H1 (cell line): ENCODE data around the gene MRPL11. TPM values are rescaled to one million over a fixed set of nuclear protein-coding genes. Genes with fewer than 3 reads are reported as not detected.

ENCODE experiments used
- CTCF ChIA-PET: fragments of 300-600 bp; sonication (Branson Sonifier 250); formaldehyde crosslinking; loops from one replicate; lab custom pipeline; 2021; ENCODE audit not compliant: partially characterized antibody; lab: Charles Lee
- POLR2A ChIA-PET: fragments of 300-600 bp; sonication (Branson Sonifier 250); formaldehyde crosslinking; loops from one replicate; lab custom pipeline; 2021; ENCODE audit warnings: inconsistent platforms; ENCODE audit not compliant: partially characterized antibody; lab: Charles Lee
- DNase-seq, 2 experiments: peaks; one replicate each; pipeline versions ENCODE4 v3.0.0 to v3.0.0-alpha.2; 2010 to 2022; ENCODE audit warnings: low spot score in 2 of 2, low read depth in 1 of 2, mixed read lengths in 1 of 2
- FAIRE-seq: peaks from 2 replicates; lab custom pipeline; 2011; peaks lifted over from hg19 to GRCh38; lab: Jason Lieb, UNC
- H2AFZ ChIP-seq: 2 replicates; pipeline ENCODE4 v1.8.1; 2012; ENCODE audit warnings: low read length, inconsistent platforms
- H2AK5ac ChIP-seq: 2 replicates; pipeline ENCODE4 v1.6.1; 2013; ENCODE audit warnings: low read depth, low read length
- H2BK120ac ChIP-seq: replicated peaks from 2 replicates; pipeline ENCODE3; 2013; ENCODE audit warnings: low read depth, low read length, inconsistent platforms
- H2BK12ac ChIP-seq: 2 replicates; pipeline ENCODE4 v1.6.1; 2013; ENCODE audit warnings: low read depth, low read length
- H2BK15ac ChIP-seq: 2 replicates; pipeline ENCODE4 v1.6.1; 2013; ENCODE audit warnings: low read length
- H2BK20ac ChIP-seq: 2 replicates; pipeline ENCODE4 v1.6.1; 2013; ENCODE audit warnings: low read length
- H2BK5ac ChIP-seq: 2 replicates; pipeline ENCODE4 v1.6.1; 2013; ENCODE audit warnings: low read depth, low read length
- H3K14ac ChIP-seq: 2 replicates; pipeline ENCODE4 v1.6.1; 2013; ENCODE audit warnings: inconsistent platforms; ENCODE audit not compliant: insufficient read length
- H3K18ac ChIP-seq: 2 replicates; pipeline ENCODE4 v1.6.1; 2013; ENCODE audit warnings: low read length; ENCODE audit errors: extremely low read depth
- H3K23ac ChIP-seq: 2 replicates; pipeline ENCODE4 v1.6.1; 2013; ENCODE audit warnings: inconsistent platforms; ENCODE audit not compliant: insufficient read length
- H3K23me2 ChIP-seq: 2 replicates; pipeline ENCODE4 v1.6.1; 2013; ENCODE audit warnings: low read depth, low read length
- H3K27ac ChIP-seq: 2 replicates; pipeline ENCODE4 v1.6.1; 2011; ENCODE audit warnings: low read depth, low read length, inconsistent platforms
- H3K27me3 ChIP-seq, 4 experiments: replicated peaks in 1 of 4; 1 replicate in 1 of 4; 2 replicates in 3 of 4; pipeline versions ENCODE4 v1.6.1 to v1.8.1; 2011 to 2013; ENCODE audit warnings: low read length in 3 of 4, mild to moderate bottlenecking in 3 of 4, inconsistent platforms in 2 of 4, mixed read lengths in 2 of 4, moderate library complexity in 1 of 4; ENCODE audit not compliant: control insufficient read depth in 3 of 4, insufficient read depth in 3 of 4; ENCODE audit errors: extremely low read depth in 1 of 4
- H3K36me3 ChIP-seq, 4 experiments: 2 replicates each; pipeline versions ENCODE4 v1.6.1 to v1.8.1; 2011 to 2013; ENCODE audit warnings: mild to moderate bottlenecking in 4 of 4, low read length in 3 of 4, moderate library complexity in 2 of 4, control low read depth in 1 of 4, inconsistent platforms in 1 of 4; ENCODE audit not compliant: insufficient read depth in 4 of 4, control insufficient read depth in 2 of 4
- H3K4ac ChIP-seq: replicated peaks from 2 replicates; pipeline ENCODE3; 2013; ENCODE audit warnings: low read length, low read depth, mixed read lengths, inconsistent platforms; ENCODE audit not compliant: insufficient read length
- H3K4me1 ChIP-seq, 4 experiments: replicated peaks in 1 of 4; 1 replicate in 1 of 4; 2 replicates in 3 of 4; pipeline versions ENCODE4 v1.6.1 to v1.8.1; 2011 to 2013; ENCODE audit warnings: low read length in 3 of 4, inconsistent platforms in 2 of 4, mixed read lengths in 1 of 4; ENCODE audit not compliant: insufficient read depth in 4 of 4, control insufficient read depth in 3 of 4
- H3K4me2 ChIP-seq, 2 experiments: 2 replicates each; pipeline versions ENCODE4 v1.6.1 to v1.8.1; 2011 to 2013; ENCODE audit warnings: low read depth in 2 of 2, low read length in 2 of 2, control low read depth in 1 of 2, inconsistent platforms in 1 of 2, mild to moderate bottlenecking in 1 of 2; ENCODE audit not compliant: insufficient read depth in 1 of 2
- H3K4me3 ChIP-seq, 4 experiments: fragments of 200-600, 300-600 bp in 1 of 4; sonication (generic), shearing (Covaris generic), sonication (Bioruptor Twin) in 1 of 4; 2 replicates each; pipeline versions ENCODE4 v1.5.1 to v1.8.1; 2011 to 2016; ENCODE audit warnings: low read length in 4 of 4, low read depth in 3 of 4, control low read depth in 2 of 4, inconsistent platforms in 2 of 4, mild to moderate bottlenecking in 2 of 4, mixed read lengths in 1 of 4, moderate library complexity in 1 of 4; ENCODE audit not compliant: insufficient read depth in 2 of 4; ENCODE audit errors: extremely low read depth in 1 of 4
- H3K56ac ChIP-seq: replicated peaks from 2 replicates; pipeline ENCODE3; 2013; ENCODE audit warnings: low read depth, mild to moderate bottlenecking, mixed read lengths, low read length, inconsistent platforms; ENCODE audit not compliant: insufficient read length
- H3K79me1 ChIP-seq: 2 replicates; pipeline ENCODE4 v1.6.1; 2013; ENCODE audit warnings: low read depth, low read length, control low read depth
- H3K79me2 ChIP-seq, 2 experiments: 2 replicates each; pipeline versions ENCODE4 v1.6.1 to v1.8.1; 2012 to 2013; ENCODE audit warnings: low read length in 2 of 2, mild to moderate bottlenecking in 2 of 2, inconsistent platforms in 1 of 2; ENCODE audit not compliant: insufficient read depth in 2 of 2, control insufficient read depth in 1 of 2
- H3K9ac ChIP-seq, 4 experiments: replicated peaks in 1 of 4; 1 replicate in 1 of 4; 2 replicates in 3 of 4; pipeline versions ENCODE4 v1.6.1 to v1.8.1; 2011 to 2013; ENCODE audit warnings: low read depth in 3 of 4, low read length in 3 of 4, control low read depth in 2 of 4, mild to moderate bottlenecking in 2 of 4, moderate library complexity in 2 of 4, inconsistent platforms in 1 of 4; ENCODE audit errors: extremely low read depth in 1 of 4
- H3K9me3 ChIP-seq, 2 experiments: 2 replicates each; pipeline versions ENCODE4 v1.6.1 to v1.8.1; 2012 to 2013; ENCODE audit warnings: mild to moderate bottlenecking in 2 of 2, moderate library complexity in 2 of 2, control low read depth in 1 of 2, inconsistent platforms in 1 of 2, low read depth in 1 of 2, low read length in 1 of 2, mixed read lengths in 1 of 2; ENCODE audit not compliant: insufficient read depth in 2 of 2
- H4K20me1 ChIP-seq, 2 experiments: replicated peaks in 1 of 2; 2 replicates each; pipeline versions ENCODE3 to v1.8.1; 2011 to 2013; ENCODE audit warnings: inconsistent platforms in 2 of 2, low read length in 2 of 2, mild to moderate bottlenecking in 1 of 2; ENCODE audit not compliant: insufficient read depth in 2 of 2, control insufficient read depth in 1 of 2
- H4K5ac ChIP-seq: 2 replicates; pipeline ENCODE4 v1.6.1; 2013; ENCODE audit warnings: low read length, low read depth, mixed read lengths, inconsistent platforms; ENCODE audit not compliant: insufficient read length
- H4K8ac ChIP-seq: 2 replicates; pipeline ENCODE4 v1.8.0; 2013; ENCODE audit warnings: mild to moderate bottlenecking, moderate library complexity, low read length, inconsistent platforms; ENCODE audit not compliant: insufficient read depth; ENCODE audit errors: extremely low read depth
- H4K91ac ChIP-seq: replicated peaks from 2 replicates; pipeline ENCODE3; 2013; ENCODE audit warnings: low read length, mixed read lengths, inconsistent platforms; ENCODE audit not compliant: insufficient read length
- CEBPB ChIP-seq: IDR thresholded peaks from 2 replicates; pipeline ENCODE4 v1.6.1; 2012; ENCODE audit warnings: low read depth, low read length
- CTBP2 ChIP-seq: IDR thresholded peaks from 2 replicates; pipeline ENCODE4 v1.7.0; 2011; ENCODE audit warnings: borderline replicate concordance, mild to moderate bottlenecking, moderate library complexity, mixed read lengths, low read length; ENCODE audit not compliant: insufficient read depth, insufficient read length
- EZH2 ChIP-seq: fragments of 200-600 bp; sonication (generic); IDR thresholded peaks from 2 replicates; pipeline ENCODE4 v1.7.1; 2012; ENCODE audit warnings: low read depth, mild to moderate bottlenecking, moderate library complexity, low read length, inconsistent platforms; ENCODE audit not compliant: severe bottlenecking
- FOSL1 ChIP-seq: IDR thresholded peaks from 2 replicates; pipeline ENCODE4 v1.6.1; 2011; ENCODE audit warnings: mild to moderate bottlenecking, low read depth, low read length, moderate library complexity; ENCODE audit not compliant: insufficient read depth
- POLR2AphosphoS5 ChIP-seq: IDR thresholded peaks from 2 replicates; pipeline ENCODE4 v1.6.1; 2011; ENCODE audit warnings: low read depth, low read length
- WGBS, 2 experiments: shearing (Covaris generic) in 1 of 2; methylation state at CpG; one replicate each; pipeline versions ENCODE4 v1.1.6 to v1.1.7; 2013 to 2015; ENCODE audit warnings: low lambda C conversion rate in 2 of 2, mixed read lengths in 2 of 2, inconsistent platforms in 1 of 2, low coverage in 1 of 2, missing lambda C conversion rate in 1 of 2; ENCODE audit not compliant: insufficient replicate concordance in 2 of 2, insufficient coverage in 1 of 2, insufficient read length in 1 of 2; ENCODE audit errors: extremely low coverage in 1 of 2, missing lambda C conversion rate in 1 of 2; 5-methylcytosine and 5-hydroxymethylcytosine counted together
- polyA plus RNA-seq, 7 experiments: library from polyadenylated mRNA; depleted of rRNA in 3 of 7; stranded (reverse) in 5 of 7; unstranded in 2 of 7; fragments of >200 nt in 5 of 7; fragments of 200-250 nt in 2 of 7; gene quantifications; 1 replicate in 5 of 7; 2 replicates in 1 of 7; 4 replicates in 1 of 7; pipeline versions ENCODE4 v1.2.1 to v1.2.3, GENCODE V29; 2011 to 2013; ENCODE audit warnings: missing spikeins in 2 of 7, mixed read lengths in 2 of 7
- total RNA-seq: library from RNA; stranded (reverse); fragmentation: NEBNext Ultra II Directional; extraction: Animal tissue kit (Norgen Biotek cat#: 25700); gene quantifications from 2 replicates; pipeline ENCODE4 v1.2.1, GENCODE V29; 2021
- TF ChIP-seq, protein P1 (sequence below): IDR thresholded peaks from 2 replicates; pipeline ENCODE4 v1.6.1; 2012; ENCODE audit warnings: inconsistent platforms
- TF ChIP-seq, protein P2 (sequence below): IDR thresholded peaks from 2 replicates; pipeline ENCODE4 v1.6.1; 2011; ENCODE audit warnings: low read length, improper control_type of control experiment

Gene MRPL11
- total and polyA plus RNA-seq, 2 of the 8 experiments (the other 6 are each of a cell fraction or from before 2014, with no cell fraction given): 105 to 141 TPM

DNA sequence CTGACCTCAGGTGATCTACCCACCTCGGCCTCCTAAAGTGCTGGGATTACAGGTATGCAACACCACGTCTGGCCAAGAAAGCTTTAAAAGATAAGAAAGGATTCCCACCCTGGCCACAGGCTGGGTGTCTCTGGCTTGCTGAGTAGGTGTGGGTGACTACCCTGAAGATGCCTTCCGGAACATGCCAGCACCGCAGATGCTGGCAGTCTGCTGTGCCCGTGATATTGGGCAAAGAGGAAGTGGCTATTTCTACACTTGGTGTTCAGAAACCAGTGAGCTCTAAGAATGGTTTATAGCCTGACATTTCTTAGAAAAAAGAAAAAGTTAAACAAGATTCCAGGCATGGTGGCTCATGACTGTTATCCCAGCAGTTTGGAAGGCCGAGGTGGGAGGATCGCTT is 6.1 kb downstream of the MRPL11 start:
- Histone ChIP-seq H3K4ac (no peak overlapping the region), H3K79me2 (no peaks in the 10 kb centered on the region), H4K8ac (no peak overlapping the region), H3K23me2 (no peaks in the 10 kb centered on the region), H4K5ac (no peak overlapping the region), H3K23ac (no peak overlapping the region), H3K4me3 (no peak overlapping the region), H2AFZ (no peak overlapping the region), H2BK5ac (no peak overlapping the region), H2AK5ac (no peak overlapping the region), H3K27ac (no peak overlapping the region), H2BK20ac (no peak overlapping the region), H3K56ac (no peak overlapping the region), H3K14ac (no peak overlapping the region), H2BK120ac (no peak overlapping the region), H3K79me1 (no peaks in the 10 kb centered on the region; the same call in 1 of the 2 replicates), H3K4me1 (no peaks in the 10 kb centered on the region), H4K20me1 (peaks cover 0 to 1% of the 10 kb centered on the region in 2 experiments), H3K4me2 (no peak overlapping the region), H2BK12ac (no peak overlapping the region), H3K9ac (no peak overlapping the region), H2BK15ac (no peak overlapping the region), H4K91ac (no peak overlapping the region), H3K36me3 (peaks cover 9 to 23% (median 16%) of the 10 kb centered on the region in 4 experiments; a peak in 7 of 8 replicates), H3K9me3 (no peaks in the 10 kb centered on the region), H3K27me3 (no peaks in the 10 kb centered on the region), H3K18ac (no peak overlapping the region)
- ChIA-PET POLR2A (interaction anchor here (0.7 to 1.8 kb wide), 4 partner anchors 19 to 40 kb away, joined by 3 to 5 read pairs (median 4); no protein-coding TSS in a partner anchor), CTCF (interaction anchor here (0.7 to 13.7 kb wide), 11 partner anchors 13 to 53 kb away, joined by 3 to 259 read pairs (median 7); partner anchors contain the start of genes DPP3, NPAS4 and PELI3)
- FAIRE-seq (no peak), DNase-seq (no peak)
- 92% methylated on average over 7 of the region's 7 CpGs; no CpG with 5 or more reads in 1 of the 2 experiments for WGBS, 2 experiments
- TF ChIP-seq, protein P1, sequence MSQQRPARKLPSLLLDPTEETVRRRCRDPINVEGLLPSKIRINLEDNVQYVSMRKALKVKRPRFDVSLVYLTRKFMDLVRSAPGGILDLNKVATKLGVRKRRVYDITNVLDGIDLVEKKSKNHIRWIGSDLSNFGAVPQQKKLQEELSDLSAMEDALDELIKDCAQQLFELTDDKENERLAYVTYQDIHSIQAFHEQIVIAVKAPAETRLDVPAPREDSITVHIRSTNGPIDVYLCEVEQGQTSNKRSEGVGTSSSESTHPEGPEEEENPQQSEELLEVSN: no peak
- no peak for TF ChIP-seq POLR2AphosphoS5
- no peak for TF ChIP-seq EZH2
- TF ChIP-seq CEBPB: no peak
- no peak for TF ChIP-seq CTBP2
- TF ChIP-seq, protein P2, sequence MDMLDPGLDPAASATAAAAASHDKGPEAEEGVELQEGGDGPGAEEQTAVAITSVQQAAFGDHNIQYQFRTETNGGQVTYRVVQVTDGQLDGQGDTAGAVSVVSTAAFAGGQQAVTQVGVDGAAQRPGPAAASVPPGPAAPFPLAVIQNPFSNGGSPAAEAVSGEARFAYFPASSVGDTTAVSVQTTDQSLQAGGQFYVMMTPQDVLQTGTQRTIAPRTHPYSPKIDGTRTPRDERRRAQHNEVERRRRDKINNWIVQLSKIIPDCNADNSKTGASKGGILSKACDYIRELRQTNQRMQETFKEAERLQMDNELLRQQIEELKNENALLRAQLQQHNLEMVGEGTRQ: no peak
- TF ChIP-seq FOSL1: no peak
